Ishikawa (cell line): ENCODE results near the gene HHIPL1.

Experiments used
- CEBPB ChIP-seq: IDR thresholded peaks from 2 replicates; pipeline ENCODE4 v1.6.1; 2012
- CREB1 ChIP-seq: IDR thresholded peaks from 2 replicates; pipeline ENCODE4 v1.6.1; 2012; ENCODE audit warnings: low read depth
- EGR1 ChIP-seq: IDR thresholded peaks from 2 replicates; pipeline ENCODE4 v1.6.1; 2012
- EP300 ChIP-seq: IDR thresholded peaks from 2 replicates; pipeline ENCODE4 v1.6.1; 2012; ENCODE audit warnings: borderline replicate concordance
- FOXM1 ChIP-seq: IDR thresholded peaks from 2 replicates; pipeline ENCODE4 v1.6.1; 2012; ENCODE audit warnings: low read depth, borderline replicate concordance
- MAX ChIP-seq: IDR thresholded peaks from 2 replicates; pipeline ENCODE4 v1.6.1; 2012
- NFIC ChIP-seq: IDR thresholded peaks from 2 replicates; pipeline ENCODE4 v1.6.1; 2012
- RAD21 ChIP-seq: IDR thresholded peaks from 2 replicates; pipeline ENCODE4 v1.6.1; 2012; ENCODE audit warnings: low read depth
- REST ChIP-seq: IDR thresholded peaks from 2 replicates; pipeline ENCODE4 v1.6.1; 2012; ENCODE audit warnings: low read depth, mild to moderate bottlenecking
- TAF1 ChIP-seq: IDR thresholded peaks from 2 replicates; pipeline ENCODE4 v1.6.1; 2012; ENCODE audit warnings: low read depth, mild to moderate bottlenecking
- TCF12 ChIP-seq: IDR thresholded peaks from 2 replicates; pipeline ENCODE4 v1.6.1; 2012; ENCODE audit warnings: low read depth
- TEAD4 ChIP-seq: IDR thresholded peaks from 2 replicates; pipeline ENCODE4 v1.6.1; 2012
- YY1 ChIP-seq: IDR thresholded peaks from 2 replicates; pipeline ENCODE4 v1.6.1; 2012; ENCODE audit warnings: low read depth
- ZBTB7A ChIP-seq: IDR thresholded peaks from 2 replicates; pipeline ENCODE4 v1.6.1; 2012; ENCODE audit warnings: low read depth
- TF ChIP-seq, protein P1 (sequence below): IDR thresholded peaks from 2 replicates; pipeline ENCODE4 v1.6.1; 2012

HHIPL1 gene

DNA sequence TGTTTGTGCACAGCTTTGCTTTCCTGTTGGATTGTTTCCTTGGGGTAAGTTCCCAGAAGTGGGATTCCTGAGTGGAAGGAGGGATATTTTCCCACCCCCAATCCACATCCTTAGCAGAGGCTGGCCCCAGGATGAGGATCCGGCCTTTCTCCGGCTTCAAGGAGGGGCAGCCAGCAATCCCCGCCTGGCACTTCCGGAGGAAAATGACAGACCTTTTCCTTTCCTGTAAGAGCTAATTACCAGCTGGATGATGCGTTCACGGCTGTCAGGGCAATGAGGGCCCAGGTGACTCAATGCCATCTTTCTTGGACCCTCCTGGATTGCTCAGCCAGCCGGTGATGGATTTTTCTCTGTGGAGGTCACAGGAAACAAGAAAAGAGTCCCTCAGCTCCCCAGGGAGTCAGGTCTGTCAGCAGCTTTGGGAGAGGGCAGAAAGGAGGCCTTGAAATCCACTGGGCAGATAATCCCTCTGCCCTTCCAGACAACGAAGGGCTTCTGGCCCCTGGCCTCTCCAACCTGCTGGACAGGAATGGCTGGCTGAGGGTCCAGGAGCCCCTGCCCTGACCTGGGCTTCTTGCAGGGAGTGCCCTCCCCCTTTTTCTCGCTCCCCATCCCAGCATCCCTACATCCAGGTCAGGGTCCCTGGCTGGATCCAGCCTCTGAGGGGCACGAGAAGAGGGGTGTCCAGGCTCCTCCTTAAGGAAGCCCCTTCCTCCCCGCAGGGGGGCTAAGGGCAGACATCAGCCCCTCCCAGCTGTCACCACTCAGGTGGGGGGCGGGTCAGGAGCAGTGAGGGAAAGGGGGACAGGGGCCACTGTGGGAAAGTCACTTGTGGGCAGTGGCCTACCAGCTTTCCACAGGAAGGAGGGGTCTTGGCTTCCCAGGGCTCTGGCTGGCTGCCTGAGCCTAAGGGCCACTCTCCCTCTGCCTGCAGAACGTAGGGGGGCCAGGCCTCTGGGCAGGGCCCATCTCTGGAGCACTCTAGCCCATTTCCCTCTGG, 24.8 kb upstream of the HHIPL1 start:
- TF ChIP-seq FOXM1 (no peak), TAF1 (no peak), CREB1 (no peak), TCF12 (no peak), EGR1 (no peak), CEBPB (no peak), ZBTB7A (no peak), MAX (no peak), EP300 (no peak), YY1 (no peak), TEAD4 (no peak), RAD21 (no peak)
- TF ChIP-seq, protein P1, sequence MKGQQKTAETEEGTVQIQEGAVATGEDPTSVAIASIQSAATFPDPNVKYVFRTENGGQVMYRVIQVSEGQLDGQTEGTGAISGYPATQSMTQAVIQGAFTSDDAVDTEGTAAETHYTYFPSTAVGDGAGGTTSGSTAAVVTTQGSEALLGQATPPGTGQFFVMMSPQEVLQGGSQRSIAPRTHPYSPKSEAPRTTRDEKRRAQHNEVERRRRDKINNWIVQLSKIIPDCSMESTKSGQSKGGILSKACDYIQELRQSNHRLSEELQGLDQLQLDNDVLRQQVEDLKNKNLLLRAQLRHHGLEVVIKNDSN: no peak

- TF ChIP-seq CREB1 (no peak), FOXM1 (no peak), MAX (no peak), TEAD4 (no peak), CEBPB (no peak)
These were observed 23.0 kb upstream of the HHIPL1 start for GRCh38 chr14:99621948-99622347.

DNA sequence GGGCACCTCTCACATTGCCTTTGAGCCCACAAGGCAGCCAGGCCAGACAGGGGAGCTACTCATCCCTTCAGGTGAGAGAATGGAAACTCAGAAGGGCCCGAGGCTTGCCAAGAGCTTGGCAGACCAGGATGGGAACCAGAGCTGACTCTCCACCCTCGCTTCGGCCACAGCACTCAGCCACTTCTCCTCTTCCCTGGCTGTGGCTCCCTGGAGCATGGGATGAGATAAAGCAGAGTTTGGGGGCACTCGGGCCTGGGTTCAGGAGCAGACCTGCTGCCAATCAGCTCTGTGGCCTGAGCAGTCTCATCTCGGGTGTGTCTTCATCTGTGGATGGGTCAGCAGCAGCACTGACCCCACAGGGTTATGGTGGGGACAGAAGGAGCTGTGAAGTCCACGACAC, 20.9 kb upstream of the HHIPL1 start:
- TF ChIP-seq EP300: no peak
- TF ChIP-seq FOXM1: no peak
- no peak for TF ChIP-seq TEAD4
- TF ChIP-seq CEBPB: no peak
- TF ChIP-seq YY1: no peak
- TF ChIP-seq NFIC: no peak
- TF ChIP-seq RAD21: no peak
- TF ChIP-seq REST: no peak

- TF ChIP-seq, protein P1: no peak
- TF ChIP-seq EGR1: no peak
- TF ChIP-seq TCF12: no peak
- no peak for TF ChIP-seq NFIC
- no peak for TF ChIP-seq TEAD4
- no peak for TF ChIP-seq MAX
- no peak for TF ChIP-seq YY1
These were observed 20.0 kb upstream of the HHIPL1 start for GRCh38 chr14:99624971-99625370.

DNA sequence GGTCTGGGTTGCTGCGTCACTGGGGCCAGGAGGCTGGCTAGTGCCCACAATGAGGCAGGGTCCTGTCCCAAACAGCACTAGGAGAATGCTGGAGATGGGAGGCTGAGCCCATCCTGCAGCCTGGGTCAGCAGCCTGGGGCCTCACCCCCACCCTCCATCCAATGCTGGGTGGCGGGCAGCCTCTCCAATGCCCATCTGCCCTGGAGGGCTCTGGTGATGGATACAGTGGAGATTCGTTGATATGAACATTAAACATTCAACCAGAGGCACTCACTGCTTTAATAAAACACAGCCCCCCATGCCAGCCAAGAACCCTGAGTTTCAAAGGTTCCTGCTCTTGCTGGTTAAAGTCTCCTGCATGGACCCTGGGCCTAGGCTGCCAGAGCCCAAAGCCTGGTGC, 19.5 kb upstream of the HHIPL1 start:
- no peak for TF ChIP-seq FOXM1
- no peak for TF ChIP-seq MAX
- no peak for TF ChIP-seq NFIC
- TF ChIP-seq, protein P1: no peak
- no peak for TF ChIP-seq TCF12
- TF ChIP-seq TEAD4: no peak
- TF ChIP-seq REST: no peak
- no peak for TF ChIP-seq EP300
- TF ChIP-seq EGR1: no peak
- no peak for TF ChIP-seq TAF1
- TF ChIP-seq RAD21: no peak
- TF ChIP-seq ZBTB7A: no peak
- no peak for TF ChIP-seq CEBPB
- no peak for TF ChIP-seq YY1
- TF ChIP-seq CREB1: no peak
